ENCODE measurements around the gene NFXL1.

The NFXL1 gene

DNA sequence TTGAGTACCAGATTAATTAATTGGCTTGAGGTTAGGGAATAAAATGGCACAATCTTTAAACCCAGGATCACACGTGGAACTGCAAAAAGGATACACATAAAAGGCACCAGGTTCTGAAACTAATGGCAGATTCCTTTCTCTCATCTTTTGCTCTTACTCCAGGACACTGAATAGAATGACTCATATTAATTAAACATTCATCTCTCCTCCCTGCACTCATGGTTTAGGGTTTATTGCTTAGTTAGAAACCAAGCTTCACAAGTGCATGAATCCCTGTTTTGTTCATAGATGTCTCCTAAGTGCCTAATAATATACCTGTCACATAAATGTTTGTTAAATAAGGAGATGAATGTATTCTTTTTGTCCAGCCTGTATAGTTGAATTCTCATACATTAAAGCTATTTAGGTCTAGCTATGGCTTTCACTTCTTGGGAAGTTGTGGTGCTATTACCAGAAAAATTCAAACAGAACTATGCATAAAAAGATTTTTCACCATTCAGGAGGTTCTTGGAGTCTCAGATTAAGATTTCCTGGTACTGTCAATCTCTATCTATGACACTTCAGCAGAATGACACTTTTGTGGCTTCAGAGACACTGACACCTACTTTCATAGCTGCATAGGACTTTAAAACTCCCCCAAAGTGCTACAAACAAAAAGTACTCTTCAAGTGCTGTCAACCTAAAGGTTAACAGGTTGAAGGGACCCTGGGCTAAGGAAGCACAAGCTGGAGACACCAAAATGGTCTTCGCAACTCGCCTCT is 83.9 kb downstream of the NFXL1 start:
- no peak for DNase-seq

DNA sequence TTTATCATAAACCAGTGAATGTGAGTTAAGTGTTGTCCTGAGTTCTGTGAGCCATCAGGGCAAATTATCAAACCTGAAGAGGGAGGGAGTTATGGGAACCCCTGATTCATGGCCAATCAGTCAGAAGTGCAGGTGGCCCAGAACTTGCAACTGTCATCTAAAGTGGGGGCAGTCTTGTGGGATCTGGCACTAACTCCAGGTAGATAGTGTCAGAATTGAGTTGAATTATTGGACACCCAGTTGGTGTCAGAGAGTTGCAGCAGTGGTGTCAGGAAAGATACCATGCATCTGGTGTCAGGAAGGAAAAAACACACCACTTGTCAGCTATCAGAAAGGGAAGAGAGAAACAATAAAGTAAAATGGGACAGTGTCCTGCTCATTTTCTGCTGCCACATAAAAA is 84.9 kb downstream of the NFXL1 start:
- no peak for DNase-seq

DNA sequence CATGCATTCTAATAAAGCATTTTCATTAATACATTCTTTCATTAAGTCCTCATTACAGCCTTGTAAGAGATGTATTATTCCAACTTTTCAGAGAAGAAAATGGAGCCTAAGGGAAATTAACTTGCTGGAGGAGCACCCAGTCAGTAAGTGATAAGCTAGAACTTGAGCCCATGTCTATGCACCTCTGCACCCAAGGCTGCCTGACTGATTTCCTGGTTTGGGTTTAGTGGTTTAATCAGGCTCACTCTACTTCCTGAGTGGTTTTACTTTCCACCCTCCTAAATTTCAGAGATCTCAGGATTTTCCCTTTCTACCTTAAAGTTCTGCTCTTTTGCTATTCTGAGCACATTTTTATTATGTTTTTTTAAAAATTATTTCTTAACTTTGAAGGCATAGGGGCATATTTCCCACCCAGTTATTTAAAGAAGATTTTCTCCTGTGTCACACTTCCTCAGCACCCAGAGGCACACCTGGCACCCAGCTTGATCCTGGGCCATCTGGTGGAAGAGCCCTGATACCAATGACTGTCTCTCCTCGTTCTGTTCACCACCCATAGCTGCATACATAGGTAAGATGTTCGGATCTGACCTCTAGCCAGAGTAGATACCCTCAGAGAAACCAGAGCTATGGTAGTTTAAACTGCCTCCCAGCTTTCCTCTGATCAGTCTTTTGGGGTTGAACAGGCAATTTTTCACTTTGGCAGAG is 86.9 kb downstream of the NFXL1 start:
- no peak for DNase-seq

DNA sequence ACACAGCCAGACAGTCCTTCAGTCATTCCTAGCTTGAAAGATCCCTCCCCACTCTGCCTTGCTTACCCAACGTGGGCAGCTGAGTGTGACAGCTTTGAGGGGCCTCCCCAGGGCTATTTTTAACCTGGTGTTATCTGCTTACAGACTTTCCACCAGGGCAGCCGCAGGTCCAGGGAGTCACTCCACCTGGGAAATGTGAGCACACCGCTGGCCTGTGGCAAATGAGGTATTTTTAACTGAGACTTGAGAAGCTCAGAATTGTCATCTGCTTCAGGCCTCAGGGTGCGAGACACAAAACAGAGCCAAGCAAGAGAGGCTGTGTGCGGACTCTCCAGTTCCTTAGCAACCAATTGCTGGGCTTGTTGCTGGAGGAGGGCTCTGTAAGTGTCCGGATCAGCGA is 89.5 kb downstream of the NFXL1 start:
- no peak for DNase-seq

DNA sequence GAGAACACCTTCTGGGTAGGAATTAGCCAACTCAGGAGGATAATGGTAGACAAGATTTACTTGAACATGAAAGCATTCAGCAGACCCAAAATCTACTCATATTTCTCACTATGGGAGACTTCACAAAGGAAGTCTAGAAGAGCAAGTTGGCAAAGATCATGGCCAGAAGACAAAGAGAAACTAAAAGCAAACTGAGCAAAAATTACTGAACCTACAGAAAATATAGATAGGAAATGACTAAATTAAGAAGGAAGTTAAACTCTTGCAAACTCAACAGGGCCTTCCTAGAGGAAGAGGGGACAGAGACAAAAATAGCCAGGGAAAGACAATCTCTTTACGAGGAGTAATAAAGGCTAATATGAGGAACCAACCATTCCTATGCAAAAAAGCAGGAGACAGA is 95.2 kb downstream of the NFXL1 start:
- DNase-seq = no peak

DNA sequence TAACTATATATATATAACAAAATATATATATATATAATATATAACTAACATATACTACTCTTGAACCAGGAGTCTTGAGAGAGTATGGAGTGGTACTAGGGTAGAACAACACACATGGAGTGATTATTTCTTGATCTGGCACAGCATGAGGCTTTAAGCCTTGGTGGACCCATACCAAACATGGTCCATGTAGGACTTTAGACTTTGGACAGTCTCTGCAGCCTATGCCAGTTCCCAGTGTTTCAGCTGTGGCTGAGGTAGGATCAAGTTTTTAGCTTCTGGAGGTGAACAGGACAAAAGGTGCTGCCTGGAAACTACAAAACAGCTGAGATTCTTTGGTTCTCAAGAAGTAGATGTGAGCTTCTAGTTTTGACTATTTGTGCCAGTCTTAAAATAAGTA is 97.1 kb downstream of the NFXL1 start:
- DNase-seq = no peak

DNA sequence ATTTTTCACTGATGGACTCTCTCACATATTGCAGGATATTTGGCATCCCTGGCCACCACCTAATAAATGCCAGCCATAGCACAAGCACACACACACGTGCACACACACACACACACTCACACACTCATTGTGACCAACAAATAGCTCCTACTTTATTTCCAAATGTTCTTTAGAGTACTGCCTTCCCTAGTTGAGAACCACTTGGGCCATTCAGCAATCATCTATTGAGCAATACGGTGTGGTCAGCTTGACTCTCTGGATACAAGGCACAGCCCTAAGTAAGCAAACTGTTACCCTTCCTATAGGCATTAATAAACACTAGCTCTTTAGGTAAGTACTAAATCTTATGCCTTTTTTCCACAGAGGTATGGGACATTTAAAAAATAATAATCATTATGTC is 97.6 kb downstream of the NFXL1 start:
- no peak for DNase-seq

DNA sequence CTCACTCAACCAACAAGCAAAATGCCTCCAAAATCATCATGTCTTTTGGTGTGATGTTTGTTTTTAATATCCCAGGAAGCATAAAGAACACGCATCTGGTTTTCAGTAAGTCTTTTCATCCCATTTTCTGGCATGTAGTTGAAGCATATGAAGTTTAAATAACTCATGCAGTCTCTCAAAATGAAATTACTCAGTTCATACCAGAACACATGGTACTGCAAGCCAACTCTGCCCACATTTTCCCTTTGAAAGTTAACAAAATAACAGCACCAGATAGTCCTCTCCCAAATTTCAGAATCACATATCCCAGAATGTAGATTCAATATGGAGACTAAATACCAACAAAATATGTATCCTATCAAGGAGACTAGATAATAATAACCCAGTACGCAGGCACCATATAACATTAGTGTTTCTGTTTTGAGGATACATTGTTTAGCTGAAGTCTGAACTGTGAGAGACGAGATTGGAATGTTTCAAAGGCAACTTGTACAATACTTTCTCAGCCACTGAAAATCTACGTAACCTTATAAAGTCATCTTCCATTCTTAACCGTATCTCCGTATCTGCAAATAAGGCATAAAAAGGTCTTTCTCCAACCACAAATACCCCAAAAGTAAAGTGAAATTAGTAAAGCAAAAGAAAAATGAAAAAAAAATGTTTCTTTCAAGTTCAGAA is 99.6 kb downstream of the NFXL1 start:
- DNase-seq = no peak

DNA sequence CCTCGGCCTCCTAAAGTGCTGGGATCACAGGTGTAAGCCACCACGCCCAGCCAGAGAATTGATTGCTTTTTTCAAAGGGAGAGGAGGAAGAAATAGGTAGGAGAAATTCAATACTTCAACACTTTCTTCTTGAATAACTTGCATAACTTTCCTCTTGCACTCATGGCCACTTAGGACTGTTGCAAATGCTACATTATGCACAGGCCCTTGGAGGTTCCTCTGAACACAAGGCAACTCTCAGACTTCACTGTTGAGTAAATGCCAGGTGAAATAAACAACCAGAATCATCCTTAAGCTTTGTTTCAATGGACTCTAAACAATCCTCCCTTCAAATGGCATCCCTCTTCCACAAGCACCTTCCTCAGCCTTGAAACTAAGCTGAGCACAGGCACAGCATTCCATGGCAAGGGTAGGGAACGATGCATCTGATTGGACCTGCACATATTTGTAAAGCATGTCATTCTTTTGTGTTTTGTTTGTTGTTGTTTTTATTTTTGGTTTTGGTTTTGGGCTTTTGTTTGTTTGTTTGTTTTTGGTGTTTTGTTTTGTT is 104.7 kb downstream of the NFXL1 start:
- no peak for DNase-seq

DNA sequence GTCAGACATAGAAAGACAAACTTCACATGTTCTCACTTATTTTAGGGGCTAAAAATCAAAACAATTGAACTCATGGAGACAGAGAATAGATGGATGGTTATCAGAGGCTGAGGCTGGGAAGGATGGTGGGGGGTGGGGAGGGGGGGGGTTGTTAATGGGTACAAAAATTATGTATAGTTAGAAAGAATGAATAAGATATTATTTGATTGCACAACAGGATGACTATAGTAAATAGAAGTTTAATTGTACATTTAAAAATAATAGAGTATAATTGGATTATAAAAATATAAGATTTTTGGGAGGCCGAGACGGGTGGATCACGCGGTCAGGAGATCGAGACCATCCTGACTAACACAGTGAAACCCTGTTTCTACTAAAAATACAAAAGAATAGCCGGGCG is 109.8 kb downstream of the NFXL1 start:
- no peak for DNase-seq

DNA sequence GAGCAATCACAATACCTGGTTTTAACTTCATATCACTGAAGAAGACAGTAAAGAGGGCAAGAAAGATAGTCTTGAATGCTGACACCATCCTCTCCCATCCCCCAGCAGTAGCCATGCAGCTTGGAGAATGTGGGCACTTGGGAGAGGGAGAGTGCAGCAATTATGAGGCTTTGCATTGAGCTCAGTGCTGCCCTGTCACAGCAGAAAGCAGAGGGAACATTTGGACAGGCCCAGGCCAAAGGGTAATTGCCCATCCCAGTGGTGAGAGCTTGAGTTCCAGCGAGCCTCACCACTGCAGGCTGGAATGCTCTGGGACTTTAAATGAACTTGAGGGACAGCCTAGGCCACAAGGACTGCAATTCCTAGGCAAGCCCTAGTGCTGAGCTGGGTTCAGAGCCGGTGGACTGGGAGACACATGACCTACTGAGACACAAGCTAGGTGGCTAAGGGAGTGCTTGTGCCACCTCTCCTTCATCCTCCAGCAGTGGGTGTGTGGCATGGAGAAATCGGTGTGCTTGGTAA is 112.8 kb downstream of the NFXL1 start:
- DNase-seq = no peak

DNA sequence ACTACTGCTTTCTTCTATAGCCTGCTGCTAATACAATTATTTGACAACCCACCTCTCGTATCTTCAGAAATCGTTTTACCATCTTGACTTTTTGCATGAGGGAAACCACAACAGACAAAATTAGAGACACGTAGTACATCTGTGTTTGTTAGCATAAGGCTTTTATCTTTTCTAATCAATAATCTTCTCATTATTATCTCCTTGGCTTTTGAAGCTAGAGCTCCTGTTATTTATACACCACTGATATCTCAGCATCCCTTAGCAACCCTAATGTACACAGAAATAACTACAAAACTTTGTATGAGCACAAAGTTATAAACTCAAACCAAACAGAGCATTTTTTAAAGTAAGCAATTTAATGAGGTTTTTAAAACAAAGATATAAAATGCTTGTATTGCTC is 116.2 kb downstream of the NFXL1 start:
- DNase-seq = no peak

Measured in stimulated activated CD8-positive, alpha-beta memory T cell treated with anti-CD3 and anti-CD28 coated beads, Interleukin-4, amount 100 ng/mL, for 48 hours (primary cell).